Stimulated activated CD4-positive, alpha-beta T cell treated with anti-CD3 and anti-CD28 coated beads, Interleukin-12 subunit alpha, Interleukin-12 subunit beta, amount 100 ng/mL, for 48 hours (primary cell): Measurements from ENCODE around the gene SAP30L.

ENCODE experiments used
- DNase-seq, 3 donors: peaks; one replicate each; pipeline ENCODE4 v3.0.0-alpha.2; 2020; ENCODE audit warnings: low read depth in 2 of 3, low spot score in 1 of 3

The SAP30L gene

GRCh38 chr5:154419236-154419635 lies 26.6 kb upstream of the SAP30L start:
- DNase-seq, result no peak

GRCh38 chr5:154421868-154422267 lies 23.9 kb upstream of the SAP30L start:
- DNase-seq, result no peak

- DNase-seq, result no peak
These were observed 23.5 kb upstream of the SAP30L start for GRCh38 chr5:154422298-154422697.

GRCh38 chr5:154428208-154428607 lies 17.6 kb upstream of the SAP30L start:
- DNase-seq, result no peak

GRCh38 chr5:154429341-154429740 lies 16.5 kb upstream of the SAP30L start:
- DNase-seq, result no peak

- no peak for DNase-seq
These were observed 15.3 kb upstream of the SAP30L start for GRCh38 chr5:154430466-154430865.

- no peak for DNase-seq
These were observed 14.7 kb upstream of the SAP30L start for GRCh38 chr5:154430961-154431630.

- DNase-seq, result no peak
These were observed 10.6 kb upstream of the SAP30L start for GRCh38 chr5:154435226-154435625.

GRCh38 chr5:154437281-154437965 lies 8.4 kb upstream of the SAP30L start:
- DNase-seq, result no peak

GRCh38 chr5:154440540-154440939 lies 5.3 kb upstream of the SAP30L start:
- DNase-seq, result no peak

- no peak for DNase-seq
These were observed 3.0 kb upstream of the SAP30L start for GRCh38 chr5:154442801-154443200.

GRCh38 chr5:154444556-154445421 lies 1.0 kb upstream of the SAP30L start:
- no peak for DNase-seq

GRCh38 chr5:154446195-154447088 lies 645 bp downstream of the SAP30L start:
- DNase-seq, result peak in 1 of 3 donors; percentile 32

GRCh38 chr5:154447089-154447725 lies 1.4 kb downstream of the SAP30L start:
- no peak for DNase-seq

- no peak for DNase-seq
These were observed 4.0 kb downstream of the SAP30L start for GRCh38 chr5:154449786-154450185.

- no peak for DNase-seq
These were observed 6.2 kb downstream of the SAP30L start for GRCh38 chr5:154451957-154452356.

GRCh38 chr5:154455585-154455984 lies 9.8 kb downstream of the SAP30L start:
- no peak for DNase-seq

- no peak for DNase-seq
These were observed 10.7 kb downstream of the SAP30L start for GRCh38 chr5:154456540-154456939.

GRCh38 chr5:154459015-154459414 lies 13.2 kb downstream of the SAP30L start:
- DNase-seq, result no peak

- no peak for DNase-seq
These were observed 14.4 kb downstream of the SAP30L start for GRCh38 chr5:154460172-154460571.
